Measurements from ENCODE around the gene ERGIC3. TPM values are rescaled to one million over a fixed set of nuclear protein-coding genes. Genes with fewer than 3 reads are reported as not detected.
"Not testable (repeated sequence)": the region's sequence is repeated elsewhere in the genome, so short reads cannot be mapped to it uniquely, and the experiment has no call there.

Gene ERGIC3
- total and polyA plus RNA-seq, 9 donors = 168 to 354 (median 221) TPM

GRCh38 chr20:35515341-35515740 lies 26.5 kb upstream of the ERGIC3 start:
- DNase-seq = no peak
- TF ChIP-seq POLR2A (IDR thresholded peaks at IDR 0.05) = no peak
- TF ChIP-seq EP300 (IDR thresholded peaks at IDR 0.05) = no peak
- TF ChIP-seq CTCF (IDR thresholded peaks at IDR 0.05) = no peak
- intact Hi-C loops (cut with DNase I) = no loop called here
- Histone ChIP-seq H3K27me3 (no peaks in the 10 kb centered on the region), H3K36me3 (no peaks in the 10 kb centered on the region), H3K4me3 (no peak overlapping the region), H3K4me1 (ENCODE audit: insufficient read depth) (no peaks in the 10 kb centered on the region), H3K9me3 (no peaks in the 10 kb centered on the region), H3K27ac (no peak overlapping the region)
- 93 to 94% (median 94%) methylated on average over 4 of the region's 4 CpGs for WGBS, 3 donors

- Histone ChIP-seq H3K9me3 (no peaks in the 10 kb centered on the region), H3K4me3 (no peak overlapping the region), H3K27me3 (no peaks in the 10 kb centered on the region), H3K4me1 (ENCODE audit: insufficient read depth) (no peaks in the 10 kb centered on the region), H3K27ac (no peak overlapping the region), H3K36me3 (no peaks in the 10 kb centered on the region)
- WGBS, 3 donors = 44 to 50% (median 46%) methylated on average over 3 of the region's 3 CpGs
- TF ChIP-seq CTCF (IDR thresholded peaks at IDR 0.05) (no peak), EP300 (IDR thresholded peaks at IDR 0.05) (no peak), POLR2A (IDR thresholded peaks at IDR 0.05) (no peak)
- DNase-seq = no peak
- intact Hi-C loops (cut with DNase I) = no loop called here
Observed at GRCh38 chr20:35515949-35516645, 25.8 kb upstream of the ERGIC3 start.

GRCh38 chr20:35517125-35517524 lies 24.8 kb upstream of the ERGIC3 start:
- Histone ChIP-seq H3K36me3 (no peaks in the 10 kb centered on the region), H3K4me1 (ENCODE audit: insufficient read depth) (no peaks in the 10 kb centered on the region), H3K4me3 (no peak overlapping the region), H3K9me3 (no peaks in the 10 kb centered on the region), H3K27ac (no peak overlapping the region), H3K27me3 (no peaks in the 10 kb centered on the region)
- TF ChIP-seq CTCF (IDR thresholded peaks at IDR 0.05) = no peak
- no peak for TF ChIP-seq POLR2A (IDR thresholded peaks at IDR 0.05)
- no peak for TF ChIP-seq EP300 (IDR thresholded peaks at IDR 0.05)
- intact Hi-C loops (cut with DNase I) = no loop called here
- WGBS, 3 donors = 71 to 78% (median 74%) methylated on average over 1 of the region's 1 CpG
- DNase-seq = no peak

GRCh38 chr20:35517767-35518166 lies 24.1 kb upstream of the ERGIC3 start:
- H3K36me3 ChIP-seq; intact Hi-C loops (cut with DNase I); H3K9me3 ChIP-seq; H3K4me1 ChIP-seq (ENCODE audit: insufficient read depth); H3K27me3 ChIP-seq; H3K27ac ChIP-seq; H3K4me3 ChIP-seq; DNase-seq: not testable (repeated sequence)
- 71 to 81% (median 77%) methylated on average over 5 of the region's 5 CpGs for WGBS, 3 donors

GRCh38 chr20:35518955-35519354 lies 22.9 kb upstream of the ERGIC3 start:
- no peak for DNase-seq
- Histone ChIP-seq H3K4me3 (no peak overlapping the region), H3K36me3 (no peaks in the 10 kb centered on the region), H3K27ac (no peak overlapping the region), H3K9me3 (no peaks in the 10 kb centered on the region), H3K27me3 (no peaks in the 10 kb centered on the region), H3K4me1 (ENCODE audit: insufficient read depth) (no peaks in the 10 kb centered on the region)
- TF ChIP-seq CTCF (IDR thresholded peaks at IDR 0.05) = no peak
- no peak for TF ChIP-seq EP300 (IDR thresholded peaks at IDR 0.05)
- no peak for TF ChIP-seq POLR2A (IDR thresholded peaks at IDR 0.05)
- WGBS, 3 donors = 78 to 86% (median 85%) methylated on average over 9 of the region's 9 CpGs
- intact Hi-C loops (cut with DNase I) = no loop called here
